Neuronal stem cell (in vitro differentiated cells): Measurements from ENCODE around the gene LDLRAD1.
"Not testable (repeated sequence)": the region's sequence is repeated elsewhere in the genome, so short reads cannot be mapped to it uniquely, and the experiment has no call there.

ENCODE experiments used
- DNase-seq: peaks from one replicate; pipeline ENCODE4 v3.0.0-alpha.2; 2013; ENCODE audit warnings: low spot score
- H2AFZ ChIP-seq: one replicate; pipeline ENCODE4 v1.6.1; 2013; ENCODE audit warnings: mild to moderate bottlenecking, low read length, inconsistent platforms
- H2AK5ac ChIP-seq: 2 replicates; pipeline ENCODE4 v1.6.1; 2013; ENCODE audit warnings: low read depth, mild to moderate bottlenecking, inconsistent platforms, low read length, moderate library complexity, mixed read lengths
- H2BK120ac ChIP-seq: 2 replicates; pipeline ENCODE4 v1.6.1; 2013; ENCODE audit warnings: low read depth, mild to moderate bottlenecking, inconsistent platforms, low read length, moderate library complexity, mixed read lengths
- H2BK12ac ChIP-seq: one replicate; pipeline ENCODE4 v1.6.1; 2013; ENCODE audit warnings: low read length, inconsistent platforms
- H2BK15ac ChIP-seq: 2 replicates; pipeline ENCODE4 v1.6.1; 2013; ENCODE audit warnings: mild to moderate bottlenecking, low read length, inconsistent platforms, mixed read lengths
- H2BK5ac ChIP-seq: one replicate; pipeline ENCODE4 v1.6.1; 2013; ENCODE audit warnings: inconsistent platforms, mild to moderate bottlenecking, low read length, moderate library complexity
- H3K14ac ChIP-seq: one replicate; pipeline ENCODE4 v1.6.1; 2013; ENCODE audit warnings: low read length, inconsistent platforms
- H3K18ac ChIP-seq: 2 replicates; pipeline ENCODE4 v1.6.1; 2013; ENCODE audit warnings: low read length, inconsistent platforms
- H3K23ac ChIP-seq: 2 replicates; pipeline ENCODE4 v1.6.1; 2013; ENCODE audit warnings: low read depth, mild to moderate bottlenecking, mixed read lengths, low read length, inconsistent platforms; ENCODE audit not compliant: poor library complexity
- H3K27ac ChIP-seq: replicated peaks from 3 replicates; pipeline ENCODE4 v1.5.1; 2013; ENCODE audit warnings: low read length, inconsistent platforms
- H3K27me3 ChIP-seq, 3 experiments: 2 replicates each; pipeline ENCODE4 v1.6.1; 2013; ENCODE audit warnings: low read length in 3 of 3, mild to moderate bottlenecking in 2 of 3, inconsistent platforms in 1 of 3, low read depth in 1 of 3, mixed read lengths in 1 of 3, moderate library complexity in 1 of 3; ENCODE audit not compliant: control insufficient read depth in 3 of 3, insufficient read depth in 3 of 3
- H3K36me3 ChIP-seq, 2 donors: replicated peaks in 1 of 2; 2 replicates each; pipeline ENCODE4 v1.6.1; 2013; ENCODE audit warnings: low read length in 2 of 2; ENCODE audit not compliant: control insufficient read depth in 2 of 2, insufficient read depth in 2 of 2
- H3K4ac ChIP-seq: 2 replicates; pipeline ENCODE4 v1.6.1; 2013; ENCODE audit warnings: inconsistent platforms, mild to moderate bottlenecking, low read length, moderate library complexity
- H3K4me1 ChIP-seq, 2 donors: 1 replicate in 1 of 2; 2 replicates in 1 of 2; pipeline ENCODE4 v1.6.1; 2013; ENCODE audit warnings: low read length in 2 of 2, low read depth in 1 of 2; ENCODE audit not compliant: control insufficient read depth in 2 of 2, insufficient read depth in 1 of 2
- H3K4me2 ChIP-seq: one replicate; pipeline ENCODE4 v1.6.1; 2013; ENCODE audit warnings: mild to moderate bottlenecking, low read length, inconsistent platforms; ENCODE audit not compliant: insufficient read depth, poor library complexity, severe bottlenecking
- H3K4me3 ChIP-seq, 2 donors: 2 replicates each; pipeline ENCODE4 v1.5.1; 2013; ENCODE audit warnings: low read length in 2 of 2, mild to moderate bottlenecking in 2 of 2, inconsistent platforms in 1 of 2, moderate library complexity in 1 of 2
- H3K79me1 ChIP-seq: one replicate; pipeline ENCODE4 v1.6.1; 2013; ENCODE audit warnings: low read depth, mild to moderate bottlenecking, inconsistent platforms, low read length, moderate library complexity
- H3K9ac ChIP-seq: one replicate; pipeline ENCODE4 v1.6.1; 2013; ENCODE audit warnings: mild to moderate bottlenecking, low read depth, low read length, inconsistent platforms; ENCODE audit not compliant: poor library complexity
- H3K9me3 ChIP-seq, 2 donors: replicated peaks in 1 of 2; 2 replicates each; pipeline versions ENCODE3 to v1.6.1; 2013; ENCODE audit warnings: low read length in 2 of 2, mild to moderate bottlenecking in 2 of 2, inconsistent platforms in 1 of 2, low read depth in 1 of 2, mixed read lengths in 1 of 2, moderate library complexity in 1 of 2; ENCODE audit not compliant: control insufficient read depth in 2 of 2, insufficient read depth in 1 of 2
- H4K8ac ChIP-seq: one replicate; pipeline ENCODE4 v1.6.1; 2013; ENCODE audit warnings: low read depth, mild to moderate bottlenecking, inconsistent platforms, low read length, moderate library complexity
- H4K91ac ChIP-seq: one replicate; pipeline ENCODE4 v1.6.1; 2013; ENCODE audit warnings: low read length, low read depth, mild to moderate bottlenecking, inconsistent platforms; ENCODE audit not compliant: poor library complexity
- WGBS, 2 donors: extraction: QIAGEN DNeasy Blood & Tissue Kit; methylation state at CpG; one replicate each; pipeline ENCODE4 v1.1.7; 2013; ENCODE audit warnings: missing lambda C conversion rate in 2 of 2, mixed read lengths in 1 of 2; ENCODE audit not compliant: insufficient read length in 2 of 2, insufficient replicate concordance in 1 of 2; ENCODE audit errors: extremely low coverage in 2 of 2; 5-methylcytosine and 5-hydroxymethylcytosine counted together

LDLRAD1 gene

GRCh38 chr1:54024358-54024757 lies 6.4 kb upstream of the LDLRAD1 start:
- Histone ChIP-seq H2AFZ (no peak overlapping the region), H3K4me3 (no peak overlapping the region), H4K8ac (no peak overlapping the region), H3K4me1 (no peaks in the 10 kb centered on the region), H3K9ac (no peak overlapping the region), H3K4ac (no peak overlapping the region), H3K23ac (no peak overlapping the region), H3K14ac (no peak overlapping the region), H3K18ac (no peak overlapping the region), H2BK5ac (no peak overlapping the region), H2AK5ac (no peak overlapping the region), H3K36me3 (no peaks in the 10 kb centered on the region), H3K9me3 (no peaks in the 10 kb centered on the region), H2BK12ac (no peak overlapping the region), H2BK120ac (no peak overlapping the region), H3K27me3 (peaks cover 0 to 12% (median 0%) of the 10 kb centered on the region in 3 experiments), H2BK15ac (no peak overlapping the region), H4K91ac (no peak overlapping the region), H3K27ac (no peak overlapping the region), H3K4me2 (no peak overlapping the region), H3K79me1 (no peaks in the 10 kb centered on the region)
- WGBS, 2 donors, result no CpG with 5 or more reads among the region's 2 CpGs
- DNase-seq, result no peak

- H2AK5ac ChIP-seq, H3K4ac ChIP-seq, H2BK15ac ChIP-seq, H3K4me3 ChIP-seq, H3K4me2 ChIP-seq, H3K4me1 ChIP-seq, H3K18ac ChIP-seq, H3K27ac ChIP-seq, H3K23ac ChIP-seq, H2BK12ac ChIP-seq, DNase-seq, H4K8ac ChIP-seq, H3K36me3 ChIP-seq, H3K14ac ChIP-seq, H4K91ac ChIP-seq, H2AFZ ChIP-seq, H3K9me3 ChIP-seq, H2BK5ac ChIP-seq, H2BK120ac ChIP-seq, H3K79me1 ChIP-seq, H3K9ac ChIP-seq: not testable (repeated sequence)
- WGBS, 2 donors, result no CpG with 5 or more reads among the region's 10 CpGs
- H3K27me3 ChIP-seq, result peaks cover 0 to 36% (median 0%) of the 10 kb centered on the region in 3 experiments
Observed at GRCh38 chr1:54019562-54020176, 1.7 kb upstream of the LDLRAD1 start.

DNA sequence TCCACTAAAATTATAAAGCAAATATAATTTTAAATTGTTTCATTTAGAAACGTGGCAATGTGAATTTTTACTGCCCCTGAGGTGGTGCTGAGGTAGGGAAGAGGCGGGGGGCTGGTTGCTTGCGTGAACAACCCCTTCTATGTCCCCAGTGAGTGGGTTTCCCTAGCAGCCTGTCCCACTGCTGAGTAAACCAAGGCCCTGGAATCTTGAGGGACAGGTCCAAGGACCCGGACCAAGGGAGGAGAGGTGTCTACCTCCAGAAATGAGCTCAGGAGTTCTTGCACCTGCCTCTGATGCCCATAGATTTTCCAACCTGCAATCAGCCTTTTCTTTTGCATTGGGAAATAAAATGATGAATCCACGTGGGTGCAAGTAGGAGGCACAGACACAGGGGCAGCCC lies 649 bp upstream of the LDLRAD1 start:
- H2BK12ac ChIP-seq, result no peak overlapping the region
- WGBS, 2 donors, result no CpG with 5 or more reads among the region's 5 CpGs
- no peak overlapping the region for H3K4ac ChIP-seq

GRCh38 chr1:54016343-54017282 lies 1.4 kb downstream of the LDLRAD1 start:
- whole genome bisulfite sequencing, 2 donors, result no CpG with 5 or more reads among the region's 8 CpGs
- H3K27ac ChIP-seq, result no peak overlapping the region
- peaks cover 0 to 1% of the 10 kb centered on the region in 2 donors for H3K4me1 ChIP-seq

More for the DNA sequence above, 649 bp upstream of the LDLRAD1 start:
- no peak for DNase-seq
- Histone ChIP-seq H3K23ac (no peak overlapping the region), H2AFZ (no peak overlapping the region), H3K27ac (no peak overlapping the region), H3K79me1 (no peaks in the 10 kb centered on the region), H4K8ac (no peak overlapping the region), H3K4me1 (no peaks in the 10 kb centered on the region), H2BK5ac (no peak overlapping the region), H3K9me3 (no peaks in the 10 kb centered on the region), H3K14ac (no peak overlapping the region), H2BK15ac (no peak overlapping the region), H3K4me2 (no peak overlapping the region), H4K91ac (no peak overlapping the region), H3K4me3 (peak overlapping the region in 1 of 2 donors; percentile 43), H3K9ac (no peak overlapping the region), H3K18ac (no peak overlapping the region), H2BK120ac (no peak overlapping the region), H3K27me3 (peaks cover 0 to 40% (median 0%) of the 10 kb centered on the region in 3 experiments), H2AK5ac (no peak overlapping the region), H3K36me3 (no peaks in the 10 kb centered on the region)

More at GRCh38 chr1:54016343-54017282, 1.4 kb downstream of the LDLRAD1 start:
- Histone ChIP-seq H3K4me2 (no peak overlapping the region), H3K36me3 (no peaks in the 10 kb centered on the region), H3K4ac (no peak overlapping the region), H3K9me3 (no peaks in the 10 kb centered on the region), H2BK5ac (no peak overlapping the region), H4K91ac (no peak overlapping the region), H3K27me3 (peaks cover 0 to 52% (median 0%) of the 10 kb centered on the region in 3 experiments), H3K79me1 (no peaks in the 10 kb centered on the region), H3K4me3 (peak overlapping the region in 1 of 2 donors; percentile 45), H3K14ac (no peak overlapping the region), H4K8ac (no peak overlapping the region), H2AFZ (no peak overlapping the region), H2BK15ac (no peak overlapping the region), H3K18ac (no peak overlapping the region), H2AK5ac (no peak overlapping the region), H2BK12ac (no peak overlapping the region), H3K9ac (no peak overlapping the region), H2BK120ac (no peak overlapping the region), H3K23ac (no peak overlapping the region)
- DNase-seq, result no peak
